ENCODE results near the gene VAMP3.

The VAMP3 gene

GRCh38 chr1:7767176-7767575, 3.9 kb upstream of the VAMP3 start:
- Histone ChIP-seq H3K4me1 (ENCODE audit: control insufficient read depth, insufficient read depth, low read length, poor library complexity, severe bottlenecking) (peaks cover 2% of the 10 kb centered on the region), H3K4me3 (ENCODE audit: extremely low read depth, insufficient read depth, low read length, poor library complexity, severe bottlenecking) (no peak overlapping the region), H3K36me3 (ENCODE audit: control insufficient read depth, insufficient read depth, low read length) (peaks cover 3% of the 10 kb centered on the region), H3K27ac (ENCODE audit: low read depth, low read length, severe bottlenecking) (no peak overlapping the region), H3K9me3 (ENCODE audit: control insufficient read depth, low read length) (no peaks in the 10 kb centered on the region)
- 95% methylated on average over 4 of the region's 4 CpGs; no CpG with 5 or more reads in 1 of the 2 experiments for WGBS, 2 experiments (ENCODE audit: insufficient coverage in 2 of 2)

- Histone ChIP-seq H3K4me3 (ENCODE audit: extremely low read depth, insufficient read depth, low read length, poor library complexity, severe bottlenecking) (no peak overlapping the region), H3K9me3 (ENCODE audit: control insufficient read depth, low read length) (no peaks in the 10 kb centered on the region), H3K36me3 (ENCODE audit: control insufficient read depth, insufficient read depth, low read length) (peaks cover 13% of the 10 kb centered on the region), H3K27ac (ENCODE audit: low read depth, low read length, severe bottlenecking) (no peak overlapping the region), H3K4me1 (ENCODE audit: control insufficient read depth, insufficient read depth, low read length, poor library complexity, severe bottlenecking) (peaks cover 4% of the 10 kb centered on the region)
- WGBS, 2 experiments (ENCODE audit: insufficient coverage in 2 of 2), result no CpG with 5 or more reads among the region's 2 CpGs
These were observed 2.5 kb upstream of the VAMP3 start for GRCh38 chr1:7768583-7768982.

- no peak overlapping the region for H3K27ac ChIP-seq (ENCODE audit: low read depth, low read length, severe bottlenecking)
- no peak overlapping the region for H3K4me3 ChIP-seq (ENCODE audit: extremely low read depth, insufficient read depth, low read length, poor library complexity, severe bottlenecking)
- WGBS, 2 experiments (ENCODE audit: insufficient coverage in 2 of 2), result 90 to 94% methylated on average over 9 of the region's 12 CpGs
- H3K36me3 ChIP-seq (ENCODE audit: control insufficient read depth, insufficient read depth, low read length), result peaks cover 22% of the 10 kb centered on the region
- peaks cover 4% of the 10 kb centered on the region for H3K4me1 ChIP-seq (ENCODE audit: control insufficient read depth, insufficient read depth, low read length, poor library complexity, severe bottlenecking)
- no peaks in the 10 kb centered on the region for H3K9me3 ChIP-seq (ENCODE audit: control insufficient read depth, low read length)
These were observed 1.3 kb upstream of the VAMP3 start for GRCh38 chr1:7769673-7770412.

GRCh38 chr1:7770669-7770996, 463 bp upstream of the VAMP3 start:
- Histone ChIP-seq H3K9me3 (ENCODE audit: control insufficient read depth, low read length) (no peaks in the 10 kb centered on the region), H3K4me3 (ENCODE audit: extremely low read depth, insufficient read depth, low read length, poor library complexity, severe bottlenecking) (peak overlapping the region; percentile 77), H3K4me1 (ENCODE audit: control insufficient read depth, insufficient read depth, low read length, poor library complexity, severe bottlenecking) (peaks cover 4% of the 10 kb centered on the region), H3K36me3 (ENCODE audit: control insufficient read depth, insufficient read depth, low read length) (peaks cover 30% of the 10 kb centered on the region), H3K27ac (ENCODE audit: low read depth, low read length, severe bottlenecking) (peak overlapping the region; percentile 71)
- 31 to 59% methylated on average over 3 to 5 of the region's 6 CpGs for WGBS, 2 experiments (ENCODE audit: insufficient coverage in 2 of 2)

- peaks cover 4% of the 10 kb centered on the region for H3K4me1 ChIP-seq (ENCODE audit: control insufficient read depth, insufficient read depth, low read length, poor library complexity, severe bottlenecking)
- WGBS, 2 experiments (ENCODE audit: insufficient coverage in 2 of 2), result 11 to 31% methylated on average over 9 to 11 of the region's 12 CpGs
- peak overlapping the region; percentile 77 for H3K4me3 ChIP-seq (ENCODE audit: extremely low read depth, insufficient read depth, low read length, poor library complexity, severe bottlenecking)
- peaks cover 37% of the 10 kb centered on the region for H3K36me3 ChIP-seq (ENCODE audit: control insufficient read depth, insufficient read depth, low read length)
- H3K9me3 ChIP-seq (ENCODE audit: control insufficient read depth, low read length), result no peaks in the 10 kb centered on the region
- peak overlapping the region; percentile 86 for H3K27ac ChIP-seq (ENCODE audit: low read depth, low read length, severe bottlenecking)
These were observed 765 bp downstream of the VAMP3 start for GRCh38 chr1:7771823-7772299.

- 87 to 97% methylated on average over 2 to 3 of the region's 3 CpGs for WGBS, 2 experiments (ENCODE audit: insufficient coverage in 2 of 2)
- H3K36me3 ChIP-seq (ENCODE audit: control insufficient read depth, insufficient read depth, low read length), result peaks cover 81% of the 10 kb centered on the region
These were observed 6.5 kb downstream of the VAMP3 start for GRCh38 chr1:7777591-7777990.

GRCh38 chr1:7778133-7778628, 7.1 kb downstream of the VAMP3 start:
- H3K27ac ChIP-seq (ENCODE audit: low read depth, low read length, severe bottlenecking), result no peak overlapping the region
- H3K9me3 ChIP-seq (ENCODE audit: control insufficient read depth, low read length), result no peaks in the 10 kb centered on the region
- WGBS, 2 experiments (ENCODE audit: insufficient coverage in 2 of 2), result 90 to 100% methylated on average over 4 of the region's 4 CpGs
- H3K4me1 ChIP-seq (ENCODE audit: control insufficient read depth, insufficient read depth, low read length, poor library complexity, severe bottlenecking), result no peaks in the 10 kb centered on the region
- H3K4me3 ChIP-seq (ENCODE audit: extremely low read depth, insufficient read depth, low read length, poor library complexity, severe bottlenecking), result no peak overlapping the region
- H3K36me3 ChIP-seq (ENCODE audit: control insufficient read depth, insufficient read depth, low read length), result peaks cover 76% of the 10 kb centered on the region

More at GRCh38 chr1:7777591-7777990, 6.5 kb downstream of the VAMP3 start:
- Histone ChIP-seq H3K27ac (ENCODE audit: low read depth, low read length, severe bottlenecking) (no peak overlapping the region), H3K9me3 (ENCODE audit: control insufficient read depth, low read length) (no peaks in the 10 kb centered on the region), H3K4me3 (ENCODE audit: extremely low read depth, insufficient read depth, low read length, poor library complexity, severe bottlenecking) (no peak overlapping the region), H3K4me1 (ENCODE audit: control insufficient read depth, insufficient read depth, low read length, poor library complexity, severe bottlenecking) (no peaks in the 10 kb centered on the region)

GRCh38 chr1:7780976-7781375, 9.9 kb downstream of the VAMP3 start:
- H3K27ac ChIP-seq (ENCODE audit: low read depth, low read length, severe bottlenecking), result no peak overlapping the region
- H3K36me3 ChIP-seq (ENCODE audit: control insufficient read depth, insufficient read depth, low read length), result peaks cover 54% of the 10 kb centered on the region
- H3K4me3 ChIP-seq (ENCODE audit: extremely low read depth, insufficient read depth, low read length, poor library complexity, severe bottlenecking), result no peak overlapping the region
- no peaks in the 10 kb centered on the region for H3K4me1 ChIP-seq (ENCODE audit: control insufficient read depth, insufficient read depth, low read length, poor library complexity, severe bottlenecking)
- WGBS, 2 experiments (ENCODE audit: insufficient coverage in 2 of 2), result 91 to 97% methylated on average over 8 to 9 of the region's 9 CpGs
- no peaks in the 10 kb centered on the region for H3K9me3 ChIP-seq (ENCODE audit: control insufficient read depth, low read length)

GRCh38 chr1:7781501-7781900, 10.4 kb downstream of the VAMP3 start:
- Histone ChIP-seq H3K27ac (ENCODE audit: low read depth, low read length, severe bottlenecking) (no peak overlapping the region), H3K36me3 (ENCODE audit: control insufficient read depth, insufficient read depth, low read length) (peaks cover 51% of the 10 kb centered on the region), H3K9me3 (ENCODE audit: control insufficient read depth, low read length) (no peaks in the 10 kb centered on the region), H3K4me1 (ENCODE audit: control insufficient read depth, insufficient read depth, low read length, poor library complexity, severe bottlenecking) (no peaks in the 10 kb centered on the region), H3K4me3 (ENCODE audit: extremely low read depth, insufficient read depth, low read length, poor library complexity, severe bottlenecking) (no peak overlapping the region)
- WGBS, 2 experiments (ENCODE audit: insufficient coverage in 2 of 2), result 96 to 100% methylated on average over 3 to 4 of the region's 7 CpGs

- Histone ChIP-seq H3K36me3 (ENCODE audit: control insufficient read depth, insufficient read depth, low read length) (peaks cover 46% of the 10 kb centered on the region), H3K27ac (ENCODE audit: low read depth, low read length, severe bottlenecking) (no peak overlapping the region), H3K4me3 (ENCODE audit: extremely low read depth, insufficient read depth, low read length, poor library complexity, severe bottlenecking) (no peak overlapping the region), H3K9me3 (ENCODE audit: control insufficient read depth, low read length) (no peaks in the 10 kb centered on the region), H3K4me1 (ENCODE audit: control insufficient read depth, insufficient read depth, low read length, poor library complexity, severe bottlenecking) (no peaks in the 10 kb centered on the region)
- WGBS, 2 experiments (ENCODE audit: insufficient coverage in 2 of 2), result 94 to 96% methylated on average over 14 of the region's 16 CpGs
These were observed 10.9 kb downstream of the VAMP3 start for GRCh38 chr1:7781923-7782495.

GRCh38 chr1:7783178-7783711, 12.1 kb downstream of the VAMP3 start:
- H3K9me3 ChIP-seq (ENCODE audit: control insufficient read depth, low read length), result no peaks in the 10 kb centered on the region
- no peaks in the 10 kb centered on the region for H3K4me1 ChIP-seq (ENCODE audit: control insufficient read depth, insufficient read depth, low read length, poor library complexity, severe bottlenecking)
- 19 to 28% methylated on average over 7 to 10 of the region's 34 CpGs for whole genome bisulfite sequencing, 2 experiments (ENCODE audit: insufficient coverage in 2 of 2)
- H3K36me3 ChIP-seq (ENCODE audit: control insufficient read depth, insufficient read depth, low read length), result peaks cover 33% of the 10 kb centered on the region
- no peak overlapping the region for H3K27ac ChIP-seq (ENCODE audit: low read depth, low read length, severe bottlenecking)
- peak overlapping the region; percentile 42 for H3K4me3 ChIP-seq (ENCODE audit: extremely low read depth, insufficient read depth, low read length, poor library complexity, severe bottlenecking)
